T-helper 1 cell (primary cell): ENCODE measurements around the gene TMED5.
A peak's percentile ranks its signal among the peaks of the same experiment; 100 is the strongest.
"Not testable (repeated sequence)": the region's sequence is repeated elsewhere in the genome, so short reads cannot be mapped to it uniquely, and the experiment has no call there.

Experiments
- DNase-seq, 5 donors: peaks; one replicate each; pipeline ENCODE4 v3.0.0-alpha.2; 2012 to 2020

TMED5 gene

DNA sequence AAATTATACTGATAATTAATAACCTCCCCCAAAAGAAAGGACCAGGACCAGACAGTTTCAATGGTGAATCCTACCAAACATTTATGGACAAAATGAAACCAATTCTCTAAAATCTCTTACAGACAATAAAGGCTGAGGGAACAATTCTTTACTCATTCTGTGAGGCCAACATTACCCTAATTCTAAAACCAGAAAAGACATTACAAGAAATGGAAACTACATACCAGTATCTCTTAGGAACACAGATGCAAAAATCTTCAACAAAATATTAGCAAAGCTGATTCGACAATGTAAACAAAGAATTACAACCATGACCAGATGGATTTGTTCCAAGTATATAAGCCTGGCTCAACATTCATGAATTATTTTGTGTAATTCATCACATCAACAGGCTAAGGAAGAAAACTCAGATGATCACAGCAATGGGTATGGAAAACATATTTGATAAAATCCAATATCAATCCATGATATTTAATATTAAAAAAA lies 8.6 kb downstream of the TMED5 start:
- DNase-seq = no peak

DNA sequence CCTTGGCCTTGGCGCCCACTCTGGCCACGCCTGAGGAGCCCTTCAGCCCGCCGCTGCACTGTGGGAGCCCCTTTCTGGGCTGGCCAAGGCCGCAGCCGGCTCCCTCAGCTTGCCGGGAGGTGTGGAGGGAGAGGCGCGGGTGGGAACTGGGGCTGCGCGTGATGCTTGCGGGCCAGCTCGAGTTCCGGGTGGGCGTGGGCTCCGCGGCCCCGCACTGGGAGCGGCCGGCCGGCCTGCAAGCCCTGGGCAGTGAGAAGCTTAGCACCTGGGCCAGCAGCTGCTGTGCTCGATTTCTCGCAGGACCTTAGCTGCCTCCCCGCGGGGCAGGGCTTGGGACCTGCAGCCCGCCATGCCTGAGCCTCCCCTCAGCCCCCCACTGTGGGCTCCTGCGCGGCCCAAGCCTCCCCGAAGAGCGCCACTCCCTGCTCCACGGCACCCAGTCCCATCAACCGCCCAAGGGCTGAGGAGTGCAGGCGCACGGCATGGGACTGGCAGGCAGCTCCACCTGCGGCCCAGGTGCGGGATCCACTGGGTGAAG lies 10.0 kb downstream of the TMED5 start:
- DNase-seq = not testable (repeated sequence)

DNA sequence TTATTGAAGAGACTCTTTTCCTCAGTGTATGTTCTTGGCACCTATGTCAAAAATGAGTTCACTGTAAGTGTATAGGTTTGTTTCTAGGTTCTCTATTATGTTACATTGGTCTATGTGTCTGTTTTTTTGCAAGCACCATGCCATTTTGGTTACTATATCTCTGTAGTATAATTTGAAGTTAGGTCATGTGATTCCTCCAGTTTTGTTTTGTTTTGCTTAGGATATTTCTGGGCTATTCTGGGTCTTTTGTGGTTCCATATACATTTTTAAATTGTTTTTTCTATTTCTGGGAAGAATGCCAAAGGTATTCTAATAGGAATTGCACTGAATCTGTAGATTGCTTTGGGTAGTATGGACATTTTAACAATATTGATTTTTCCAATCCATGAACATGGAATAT lies 13.2 kb downstream of the TMED5 start:
- no peak for DNase-seq

DNA sequence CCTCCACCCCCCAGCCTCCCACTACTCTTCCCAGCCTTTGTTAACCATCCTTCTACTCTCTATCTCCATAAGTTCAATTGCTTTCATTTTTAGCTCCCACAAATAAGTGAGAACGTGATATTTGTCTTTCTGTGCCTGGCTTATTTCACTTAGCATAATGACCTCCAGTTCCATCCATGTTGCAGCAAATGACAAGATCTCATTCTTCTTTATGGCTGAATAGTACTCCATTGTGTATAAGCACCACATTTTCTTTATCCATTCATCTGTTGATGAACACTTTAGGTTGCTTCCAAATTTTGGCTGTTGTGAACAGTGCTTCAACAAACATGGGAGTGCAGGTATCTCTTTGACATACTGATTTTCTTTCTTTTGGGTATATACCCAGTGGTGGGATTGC lies 14.3 kb downstream of the TMED5 start:
- not testable (repeated sequence) for DNase-seq

GRCh38 chr1:93164816-93165215 lies 15.4 kb downstream of the TMED5 start:
- DNase-seq = no peak

GRCh38 chr1:93163314-93163713 lies 16.9 kb downstream of the TMED5 start:
- DNase-seq = not testable (repeated sequence)

- DNase-seq = no peak
Observed at GRCh38 chr1:93159337-93159736, 20.9 kb downstream of the TMED5 start.

GRCh38 chr1:93155335-93155734 lies 24.9 kb downstream of the TMED5 start:
- DNase-seq = peak in 1 of 5 donors; percentile 50

DNA sequence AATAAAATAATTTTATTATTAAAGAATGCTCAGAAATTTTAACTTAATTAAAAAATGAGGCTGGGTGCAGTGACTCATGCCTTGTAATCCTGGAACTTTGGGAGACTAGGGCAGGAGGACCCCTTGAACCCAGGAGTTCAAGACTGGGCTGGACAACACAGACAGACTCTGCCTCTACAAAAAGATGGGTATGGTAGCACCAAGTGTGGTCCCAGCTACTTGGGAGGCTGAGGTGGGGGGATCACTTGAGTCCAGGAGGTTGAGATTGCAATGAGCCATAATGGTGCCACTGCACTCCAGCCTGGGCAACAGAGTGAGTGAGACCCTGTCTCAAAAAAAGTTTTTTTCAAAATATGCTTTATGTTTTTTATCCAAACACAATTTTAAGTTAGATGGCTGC lies 25.3 kb downstream of the TMED5 start:
- DNase-seq = no peak

GRCh38 chr1:93152835-93153234 lies 27.4 kb downstream of the TMED5 start:
- DNase-seq = no peak

DNA sequence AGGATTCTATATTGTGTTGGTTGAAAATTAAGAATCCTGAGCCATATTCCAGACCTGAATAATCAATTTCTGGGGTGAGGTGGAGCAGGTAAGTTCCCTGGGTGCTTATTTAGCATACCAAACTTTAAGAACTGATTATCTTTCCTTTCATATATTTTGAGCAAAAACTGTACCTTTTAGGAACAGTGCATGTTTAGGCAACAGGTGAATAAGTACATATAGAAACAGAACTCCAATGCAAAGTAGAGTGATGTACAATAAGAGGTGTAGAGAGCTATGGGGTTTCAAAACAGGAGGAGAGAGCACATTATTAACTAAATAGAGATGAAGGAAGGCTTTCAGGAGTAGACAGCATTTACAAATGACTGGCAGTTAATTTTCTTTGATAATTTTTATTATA lies 28.7 kb downstream of the TMED5 start:
- DNase-seq = no peak

GRCh38 chr1:93150729-93151128 lies 29.5 kb downstream of the TMED5 start:
- DNase-seq = no peak

DNA sequence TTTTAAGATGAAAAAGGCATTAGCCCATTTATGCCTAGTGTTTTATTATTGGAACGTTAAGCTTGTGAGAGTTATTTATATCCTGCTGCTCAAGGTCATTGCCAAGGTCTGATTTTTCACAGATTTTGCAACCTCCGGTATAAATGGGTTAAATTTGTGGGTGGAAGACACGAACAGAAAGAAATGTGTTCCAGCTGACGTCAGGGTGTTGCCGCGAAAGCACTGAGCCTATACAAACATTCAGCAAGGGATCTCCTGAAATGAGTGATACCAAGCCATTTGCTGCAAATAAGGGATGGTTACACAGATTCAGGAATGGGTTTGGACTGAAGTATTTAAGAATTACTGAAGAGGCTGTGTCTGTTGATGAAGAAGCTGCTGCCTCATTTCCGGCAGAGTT lies 32.2 kb downstream of the TMED5 start:
- DNase-seq = no peak

GRCh38 chr1:93143769-93144168 lies 36.4 kb downstream of the TMED5 start:
- DNase-seq = no peak

DNA sequence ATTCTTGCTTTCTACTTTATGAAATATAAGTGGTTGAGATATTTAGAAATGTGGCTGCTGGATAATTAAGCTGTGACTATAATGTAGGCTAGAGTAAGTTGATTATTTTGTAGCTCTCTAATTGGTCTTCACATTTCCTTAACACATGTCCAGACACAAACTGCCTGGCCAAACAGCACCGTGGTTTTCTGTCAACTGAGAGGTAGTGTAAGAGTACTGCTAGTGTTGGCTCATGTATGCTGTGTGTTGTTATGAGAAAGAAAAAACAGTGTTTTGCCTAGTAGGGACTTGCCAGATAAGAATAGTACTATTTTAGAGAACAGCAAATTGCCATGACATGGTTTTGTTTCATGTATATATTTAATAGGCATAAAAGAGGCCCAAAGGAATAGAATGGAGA lies 37.1 kb downstream of the TMED5 start:
- DNase-seq = no peak

- DNase-seq = no peak
Observed at GRCh38 chr1:93142161-93142560, 38.1 kb downstream of the TMED5 start.

- DNase-seq = no peak
Observed at GRCh38 chr1:93140106-93140505, 40.1 kb downstream of the TMED5 start.

DNA sequence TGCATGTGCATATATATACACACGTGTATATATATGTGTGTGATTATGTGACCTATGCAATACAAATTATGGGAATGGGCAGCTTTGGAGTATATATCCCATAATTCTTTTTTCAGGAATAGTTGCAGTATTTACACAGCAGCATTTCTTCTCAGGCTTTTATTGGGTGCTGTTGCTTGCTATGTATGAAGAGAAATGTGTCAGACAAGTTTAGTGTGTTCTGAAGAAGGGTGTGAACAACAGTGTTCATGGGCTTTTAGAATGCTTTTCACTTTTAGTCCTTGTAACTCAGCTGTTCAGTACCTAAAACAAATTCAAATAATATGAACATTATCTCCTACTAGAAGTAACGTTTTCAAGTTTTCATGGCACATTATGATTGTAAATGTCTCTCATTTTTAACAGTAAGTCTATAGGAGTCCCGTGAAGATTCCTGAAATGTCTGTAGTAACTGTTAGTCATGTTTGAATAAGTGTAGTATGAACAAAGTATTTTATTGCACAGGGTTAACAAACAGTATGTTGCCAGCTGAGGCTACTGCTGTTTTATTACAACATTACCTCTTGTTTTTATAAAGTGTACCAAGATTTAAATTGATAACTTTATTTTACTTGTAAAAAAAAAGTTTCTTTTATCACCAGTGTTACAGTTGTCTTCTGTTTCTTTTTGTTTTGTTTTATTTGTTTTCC lies 42.5 kb downstream of the TMED5 start:
- no peak for DNase-seq

- no peak for DNase-seq
Observed at GRCh38 chr1:93136445-93136844, 43.8 kb downstream of the TMED5 start.

GRCh38 chr1:93132638-93133037 lies 47.6 kb downstream of the TMED5 start:
- no peak for DNase-seq

DNA sequence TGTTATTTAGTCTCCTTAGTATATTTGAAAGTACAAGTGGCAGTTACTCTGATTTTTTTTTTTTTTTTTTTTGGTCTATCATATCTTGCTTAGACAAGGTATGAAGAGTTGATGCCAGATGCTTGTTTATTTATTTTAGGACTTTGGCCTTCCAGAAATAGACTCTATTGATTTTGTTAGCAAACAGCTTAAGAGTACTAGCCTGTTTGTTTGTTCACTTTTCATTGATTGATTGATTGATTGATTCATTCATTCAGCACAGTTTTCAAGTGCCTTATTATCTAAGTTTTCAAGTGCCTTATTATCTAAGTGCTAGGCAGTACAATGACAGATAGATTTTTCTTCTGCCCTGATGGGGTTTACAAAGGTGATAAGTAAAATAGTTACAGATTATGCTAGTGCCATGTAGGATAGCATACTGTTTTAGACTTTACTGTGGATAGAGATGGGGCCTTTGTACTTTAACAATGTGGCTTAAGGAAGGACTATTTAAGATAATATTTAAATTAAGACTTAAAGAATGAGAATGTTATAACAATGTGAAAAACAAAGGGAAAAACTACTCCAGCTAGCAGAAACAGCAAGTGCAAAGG lies 50.6 kb downstream of the TMED5 start:
- no peak for DNase-seq

DNA sequence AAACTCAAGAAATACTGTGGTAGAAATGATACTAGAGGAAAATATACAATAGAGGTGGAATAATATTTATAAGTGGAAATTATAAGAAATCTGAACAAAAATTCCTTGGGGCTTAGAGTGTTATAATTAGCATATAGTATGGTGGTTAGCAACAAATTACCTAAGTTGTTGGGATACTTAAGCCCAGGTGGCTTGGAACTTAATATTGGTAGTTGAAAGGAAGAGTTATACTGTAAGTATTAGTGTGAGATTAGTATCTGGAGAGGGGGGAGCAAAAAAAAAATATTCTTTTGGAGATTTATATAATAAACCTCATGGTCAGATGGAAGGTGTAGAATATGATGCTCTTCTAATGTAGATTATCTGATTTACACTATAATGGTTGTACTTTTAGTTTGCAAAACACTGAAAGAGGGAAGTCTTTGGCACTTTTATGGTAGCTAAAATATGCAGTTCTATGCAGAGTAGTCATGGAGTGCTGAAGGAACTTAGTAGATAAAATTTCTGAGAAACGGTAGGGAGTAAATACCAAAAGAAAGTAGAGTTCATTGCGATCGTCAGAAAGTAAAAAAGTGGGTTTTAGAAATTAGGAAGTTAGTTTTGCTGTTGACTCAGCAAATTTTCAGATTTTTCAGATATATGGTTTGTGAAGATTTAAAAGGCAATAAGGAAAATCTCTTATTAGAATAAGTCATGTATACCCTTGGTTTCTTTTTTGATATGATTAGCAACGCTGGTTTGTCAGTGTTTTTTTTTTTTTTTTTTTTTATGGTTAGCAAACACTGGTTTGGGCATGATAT lies 55.5 kb downstream of the TMED5 start:
- no peak for DNase-seq

DNA sequence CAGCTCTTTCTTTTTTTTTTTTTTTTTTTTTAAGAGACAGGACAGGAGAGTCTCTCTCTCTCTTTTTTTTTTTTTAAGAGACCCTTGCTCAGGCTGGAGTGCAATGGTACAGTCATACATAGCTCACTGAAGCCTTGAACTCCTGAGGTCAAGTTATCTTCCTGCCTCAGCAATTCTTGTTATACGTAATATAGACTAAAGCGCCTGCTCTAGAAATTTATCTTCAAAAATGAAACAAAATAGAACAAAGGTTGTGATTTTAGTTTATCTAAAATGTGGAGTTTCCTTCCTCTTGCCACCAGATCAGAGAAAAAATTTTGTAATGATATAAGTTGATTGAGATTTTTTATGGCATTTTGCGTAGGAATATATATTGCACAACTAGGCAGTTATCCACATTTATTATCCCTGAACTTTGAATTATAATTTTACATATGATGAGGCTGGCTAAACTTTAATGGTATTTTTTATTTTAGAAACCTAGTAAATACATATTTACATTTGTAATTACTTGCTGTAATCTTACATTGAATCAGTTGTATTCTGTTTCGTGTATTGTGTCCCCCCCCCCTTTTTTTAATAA lies 56.9 kb downstream of the TMED5 start:
- DNase-seq = no peak
